Lower leg skin (tissue), 4 donors: ENCODE measurements around the gene PRPS2. TPM values are rescaled to one million over a fixed set of nuclear protein-coding genes. Genes with fewer than 3 reads are reported as not detected.

Source experiments
- DNase-seq, 2 donors: peaks; one replicate each; pipeline ENCODE4 v3.0.0-alpha.2; 2019; ENCODE audit warnings: low spot score in 2 of 2
- H3K4me3 ChIP-seq: fragments of 200-600 bp; sonication (generic); 2 replicates; pipeline ENCODE4 v1.5.1; 2017; ENCODE audit warnings: mild to moderate bottlenecking, low read depth; ENCODE audit not compliant: poor library complexity, severe bottlenecking
- CTCF ChIP-seq, 3 donors: fragments of 450-650 bp; IDR thresholded peaks; one replicate each; pipeline ENCODE4 v1.5.1; 2016; ENCODE audit warnings: antibody characterized with exemption in 3 of 3, mild to moderate bottlenecking in 3 of 3, moderate library complexity in 2 of 3
- POLR2A ChIP-seq, 2 donors: fragments of 450-650 bp; IDR thresholded peaks; one replicate each; pipeline ENCODE4 v1.6.1; 2016 to 2017; ENCODE audit warnings: antibody characterized with exemption in 2 of 2, mild to moderate bottlenecking in 1 of 2, moderate library complexity in 1 of 2
- WGBS, 2 donors: methylation state at CpG; one replicate each; pipeline ENCODE4 v1.1.5; 2018; 5-methylcytosine and 5-hydroxymethylcytosine counted together
- intact Hi-C: fragments of 100-400 bp; cut with DNase I; formaldehyde crosslinking; loops from one replicate; pipeline ENCODE4 v1.15.0; 2023; ENCODE audit warnings: low total_unique reads
- total RNA-seq, 4 donors: library from RNA; depleted of rRNA; stranded (reverse); fragments of >200 nt; gene quantifications; one replicate each; pipeline ENCODE4 v1.1.0, GENCODE V29; 2016

PRPS2 gene
- total RNA-seq, 4 donors from 2014 or later, result 49.5 to 113 (median 97.9) TPM

DNA sequence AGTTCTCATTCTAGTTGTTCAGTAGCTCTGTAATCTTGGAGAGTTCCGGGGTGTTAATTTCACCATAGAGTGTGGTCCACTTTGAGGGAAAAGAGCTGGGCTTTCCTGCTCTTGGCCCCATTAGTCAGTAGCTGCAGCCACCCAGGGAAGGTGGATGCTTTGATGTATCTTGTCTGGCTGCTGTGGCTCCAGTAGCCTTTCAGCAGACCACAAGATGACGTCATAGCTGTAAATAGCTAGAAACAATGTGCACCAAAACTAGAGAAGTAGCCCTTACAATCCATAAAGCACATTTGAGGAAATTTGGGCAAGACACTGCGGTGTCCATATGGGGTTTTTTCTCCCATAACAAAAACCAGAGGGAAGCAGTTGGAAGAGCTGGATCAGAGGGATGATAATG, 32.9 kb upstream of the PRPS2 start:
- H3K4me3 ChIP-seq, result no peak overlapping the region
- intact Hi-C loops, result no loop called here
- 70 to 76% methylated on average over 2 to 3 of the region's 3 CpGs for WGBS, 2 donors
- TF ChIP-seq CTCF (IDR thresholded peaks at IDR 0.05) (no peak), POLR2A (IDR thresholded peaks at IDR 0.05) (no peak)
- DNase-seq, result no peak

GRCh38 chrX:12767856-12768255, 23.4 kb upstream of the PRPS2 start:
- 36 to 57% methylated on average over 2 of the region's 2 CpGs for WGBS, 2 donors
- intact Hi-C loops, result no loop called here
- no peak overlapping the region for H3K4me3 ChIP-seq
- no peak for DNase-seq
- no peak for TF ChIP-seq POLR2A (IDR thresholded peaks at IDR 0.05)
- no peak for TF ChIP-seq CTCF (IDR thresholded peaks at IDR 0.05)

- WGBS, 2 donors, result 85 to 87% methylated on average over 4 of the region's 4 CpGs
- no peak for DNase-seq
- TF ChIP-seq POLR2A (IDR thresholded peaks at IDR 0.05) (no peak), CTCF (IDR thresholded peaks at IDR 0.05) (no peak)
- H3K4me3 ChIP-seq, result no peak overlapping the region
- intact Hi-C loops, result no loop called here
Measured at GRCh38 chrX:12768491-12768890, 22.7 kb upstream of the PRPS2 start.

DNA sequence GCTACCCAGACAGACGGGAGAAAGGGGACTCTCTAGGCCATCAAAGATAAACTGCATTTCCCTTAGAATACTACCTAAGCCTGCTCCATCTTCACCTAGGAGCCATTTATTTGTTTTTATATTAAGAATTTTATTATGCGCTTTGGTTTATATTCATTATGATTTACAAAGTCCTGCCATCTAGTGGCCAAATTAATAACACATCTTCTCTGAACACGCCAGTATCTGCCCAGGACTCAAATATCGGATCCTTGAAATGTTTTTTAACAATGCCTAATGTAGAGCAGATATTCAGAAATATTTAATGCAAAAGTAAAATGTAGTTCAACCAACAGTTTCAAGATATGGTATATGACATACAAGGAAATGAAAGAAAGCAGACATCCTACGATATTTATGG, 20.8 kb upstream of the PRPS2 start:
- intact Hi-C loops, result no loop called here
- no peak for TF ChIP-seq CTCF (IDR thresholded peaks at IDR 0.05)
- TF ChIP-seq POLR2A (IDR thresholded peaks at IDR 0.05), result no peak
- H3K4me3 ChIP-seq, result no peak overlapping the region
- WGBS, 2 donors, result 27 to 46% methylated on average over 5 of the region's 5 CpGs
- DNase-seq, result no peak

DNA sequence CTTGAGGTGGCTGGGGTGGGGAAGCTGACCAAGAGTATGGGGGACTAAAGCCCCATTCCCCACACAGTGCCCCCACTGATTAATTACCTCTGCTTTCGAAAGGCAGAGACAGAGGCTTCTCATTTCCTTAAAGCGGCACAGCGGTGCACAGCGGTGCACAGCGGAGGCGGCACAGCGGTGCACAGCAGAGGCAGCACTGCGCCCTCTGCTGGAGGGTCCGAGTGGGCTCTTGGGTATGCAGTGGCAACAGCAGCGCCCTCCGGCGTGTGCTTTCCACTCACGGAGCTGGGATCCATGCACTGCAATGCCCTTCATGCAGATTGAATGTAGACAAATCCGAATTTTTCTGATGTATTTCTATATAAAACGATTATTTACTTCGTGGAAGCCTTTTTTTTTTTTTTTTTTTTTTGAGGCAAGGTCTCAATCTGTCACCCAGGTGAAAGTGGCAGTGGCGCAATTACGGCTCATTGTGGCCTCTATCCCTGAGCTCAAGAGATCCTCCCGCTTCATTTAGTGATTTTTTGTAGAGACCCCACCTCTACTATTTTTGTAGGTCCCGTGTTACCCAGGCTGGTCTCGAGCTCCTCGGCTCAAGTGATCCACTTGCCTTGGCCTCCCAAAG, 19.7 kb upstream of the PRPS2 start:
- WGBS, 2 donors, result 41 to 47% methylated on average over 21 to 22 of the region's 22 CpGs
- no peak for DNase-seq
- intact Hi-C loops, result no loop called here
- no peak for TF ChIP-seq POLR2A (IDR thresholded peaks at IDR 0.05)
- TF ChIP-seq CTCF (IDR thresholded peaks at IDR 0.05), result no peak
- no peak overlapping the region for H3K4me3 ChIP-seq

- DNase-seq, result no peak
- no peak overlapping the region for H3K4me3 ChIP-seq
- TF ChIP-seq POLR2A (IDR thresholded peaks at IDR 0.05), result no peak
- intact Hi-C loops, result no loop called here
Measured at GRCh38 chrX:12777670-12778069, 13.5 kb upstream of the PRPS2 start.
